H1 (cell line): ENCODE data around the gene CSNK1A1. TPM values are rescaled to one million over a fixed set of nuclear protein-coding genes. Genes with fewer than 3 reads are reported as not detected.

ENCODE experiments used
- CTCF ChIA-PET: fragments of 300-600 bp; sonication (Branson Sonifier 250); formaldehyde crosslinking; loops from one replicate; lab custom pipeline; 2021; ENCODE audit not compliant: partially characterized antibody; lab: Charles Lee
- POLR2A ChIA-PET: fragments of 300-600 bp; sonication (Branson Sonifier 250); formaldehyde crosslinking; loops from one replicate; lab custom pipeline; 2021; ENCODE audit warnings: inconsistent platforms; ENCODE audit not compliant: partially characterized antibody; lab: Charles Lee
- DNase-seq, 2 experiments: peaks; one replicate each; pipeline versions ENCODE4 v3.0.0 to v3.0.0-alpha.2; 2010 to 2022; ENCODE audit warnings: low spot score in 2 of 2, low read depth in 1 of 2, mixed read lengths in 1 of 2
- FAIRE-seq: peaks from 2 replicates; lab custom pipeline; 2011; peaks lifted over from hg19 to GRCh38; lab: Jason Lieb, UNC
- H2AFZ ChIP-seq: 2 replicates; pipeline ENCODE4 v1.8.1; 2012; ENCODE audit warnings: low read length, inconsistent platforms
- H2AK5ac ChIP-seq: 2 replicates; pipeline ENCODE4 v1.6.1; 2013; ENCODE audit warnings: low read depth, low read length
- H2BK120ac ChIP-seq: replicated peaks from 2 replicates; pipeline ENCODE3; 2013; ENCODE audit warnings: low read depth, low read length, inconsistent platforms
- H2BK12ac ChIP-seq: 2 replicates; pipeline ENCODE4 v1.6.1; 2013; ENCODE audit warnings: low read depth, low read length
- H2BK15ac ChIP-seq: 2 replicates; pipeline ENCODE4 v1.6.1; 2013; ENCODE audit warnings: low read length
- H2BK20ac ChIP-seq: 2 replicates; pipeline ENCODE4 v1.6.1; 2013; ENCODE audit warnings: low read length
- H2BK5ac ChIP-seq: 2 replicates; pipeline ENCODE4 v1.6.1; 2013; ENCODE audit warnings: low read depth, low read length
- H3K14ac ChIP-seq: 2 replicates; pipeline ENCODE4 v1.6.1; 2013; ENCODE audit warnings: inconsistent platforms; ENCODE audit not compliant: insufficient read length
- H3K18ac ChIP-seq: 2 replicates; pipeline ENCODE4 v1.6.1; 2013; ENCODE audit warnings: low read length; ENCODE audit errors: extremely low read depth
- H3K23ac ChIP-seq: 2 replicates; pipeline ENCODE4 v1.6.1; 2013; ENCODE audit warnings: inconsistent platforms; ENCODE audit not compliant: insufficient read length
- H3K23me2 ChIP-seq: 2 replicates; pipeline ENCODE4 v1.6.1; 2013; ENCODE audit warnings: low read depth, low read length
- H3K27ac ChIP-seq: 2 replicates; pipeline ENCODE4 v1.6.1; 2011; ENCODE audit warnings: low read depth, low read length, inconsistent platforms
- H3K27me3 ChIP-seq, 4 experiments: replicated peaks in 1 of 4; 1 replicate in 1 of 4; 2 replicates in 3 of 4; pipeline versions ENCODE4 v1.6.1 to v1.8.1; 2011 to 2013; ENCODE audit warnings: low read length in 3 of 4, mild to moderate bottlenecking in 3 of 4, inconsistent platforms in 2 of 4, mixed read lengths in 2 of 4, moderate library complexity in 1 of 4; ENCODE audit not compliant: control insufficient read depth in 3 of 4, insufficient read depth in 3 of 4; ENCODE audit errors: extremely low read depth in 1 of 4
- H3K36me3 ChIP-seq, 4 experiments: 2 replicates each; pipeline versions ENCODE4 v1.6.1 to v1.8.1; 2011 to 2013; ENCODE audit warnings: mild to moderate bottlenecking in 4 of 4, low read length in 3 of 4, moderate library complexity in 2 of 4, control low read depth in 1 of 4, inconsistent platforms in 1 of 4; ENCODE audit not compliant: insufficient read depth in 4 of 4, control insufficient read depth in 2 of 4
- H3K4ac ChIP-seq: replicated peaks from 2 replicates; pipeline ENCODE3; 2013; ENCODE audit warnings: low read length, low read depth, mixed read lengths, inconsistent platforms; ENCODE audit not compliant: insufficient read length
- H3K4me1 ChIP-seq, 4 experiments: replicated peaks in 1 of 4; 1 replicate in 1 of 4; 2 replicates in 3 of 4; pipeline versions ENCODE4 v1.6.1 to v1.8.1; 2011 to 2013; ENCODE audit warnings: low read length in 3 of 4, inconsistent platforms in 2 of 4, mixed read lengths in 1 of 4; ENCODE audit not compliant: insufficient read depth in 4 of 4, control insufficient read depth in 3 of 4
- H3K4me2 ChIP-seq, 2 experiments: 2 replicates each; pipeline versions ENCODE4 v1.6.1 to v1.8.1; 2011 to 2013; ENCODE audit warnings: low read depth in 2 of 2, low read length in 2 of 2, control low read depth in 1 of 2, inconsistent platforms in 1 of 2, mild to moderate bottlenecking in 1 of 2; ENCODE audit not compliant: insufficient read depth in 1 of 2
- H3K4me3 ChIP-seq, 4 experiments: fragments of 200-600, 300-600 bp in 1 of 4; sonication (generic), shearing (Covaris generic), sonication (Bioruptor Twin) in 1 of 4; 2 replicates each; pipeline versions ENCODE4 v1.5.1 to v1.8.1; 2011 to 2016; ENCODE audit warnings: low read length in 4 of 4, low read depth in 3 of 4, control low read depth in 2 of 4, inconsistent platforms in 2 of 4, mild to moderate bottlenecking in 2 of 4, mixed read lengths in 1 of 4, moderate library complexity in 1 of 4; ENCODE audit not compliant: insufficient read depth in 2 of 4; ENCODE audit errors: extremely low read depth in 1 of 4
- H3K56ac ChIP-seq: replicated peaks from 2 replicates; pipeline ENCODE3; 2013; ENCODE audit warnings: low read depth, mild to moderate bottlenecking, mixed read lengths, low read length, inconsistent platforms; ENCODE audit not compliant: insufficient read length
- H3K79me1 ChIP-seq: 2 replicates; pipeline ENCODE4 v1.6.1; 2013; ENCODE audit warnings: low read depth, low read length, control low read depth
- H3K79me2 ChIP-seq, 2 experiments: 2 replicates each; pipeline versions ENCODE4 v1.6.1 to v1.8.1; 2012 to 2013; ENCODE audit warnings: low read length in 2 of 2, mild to moderate bottlenecking in 2 of 2, inconsistent platforms in 1 of 2; ENCODE audit not compliant: insufficient read depth in 2 of 2, control insufficient read depth in 1 of 2
- H3K9ac ChIP-seq, 4 experiments: replicated peaks in 1 of 4; 1 replicate in 1 of 4; 2 replicates in 3 of 4; pipeline versions ENCODE4 v1.6.1 to v1.8.1; 2011 to 2013; ENCODE audit warnings: low read depth in 3 of 4, low read length in 3 of 4, control low read depth in 2 of 4, mild to moderate bottlenecking in 2 of 4, moderate library complexity in 2 of 4, inconsistent platforms in 1 of 4; ENCODE audit errors: extremely low read depth in 1 of 4
- H3K9me3 ChIP-seq, 2 experiments: 2 replicates each; pipeline versions ENCODE4 v1.6.1 to v1.8.1; 2012 to 2013; ENCODE audit warnings: mild to moderate bottlenecking in 2 of 2, moderate library complexity in 2 of 2, control low read depth in 1 of 2, inconsistent platforms in 1 of 2, low read depth in 1 of 2, low read length in 1 of 2, mixed read lengths in 1 of 2; ENCODE audit not compliant: insufficient read depth in 2 of 2
- H4K20me1 ChIP-seq, 2 experiments: replicated peaks in 1 of 2; 2 replicates each; pipeline versions ENCODE3 to v1.8.1; 2011 to 2013; ENCODE audit warnings: inconsistent platforms in 2 of 2, low read length in 2 of 2, mild to moderate bottlenecking in 1 of 2; ENCODE audit not compliant: insufficient read depth in 2 of 2, control insufficient read depth in 1 of 2
- H4K5ac ChIP-seq: 2 replicates; pipeline ENCODE4 v1.6.1; 2013; ENCODE audit warnings: low read length, low read depth, mixed read lengths, inconsistent platforms; ENCODE audit not compliant: insufficient read length
- H4K8ac ChIP-seq: 2 replicates; pipeline ENCODE4 v1.8.0; 2013; ENCODE audit warnings: mild to moderate bottlenecking, moderate library complexity, low read length, inconsistent platforms; ENCODE audit not compliant: insufficient read depth; ENCODE audit errors: extremely low read depth
- H4K91ac ChIP-seq: replicated peaks from 2 replicates; pipeline ENCODE3; 2013; ENCODE audit warnings: low read length, mixed read lengths, inconsistent platforms; ENCODE audit not compliant: insufficient read length
- BCL11A ChIP-seq, 2 experiments: IDR thresholded peaks; one replicate each; pipeline ENCODE4 v1.6.1; 2011; ENCODE audit warnings: low read depth in 2 of 2, low read length in 2 of 2, mild to moderate bottlenecking in 2 of 2
- BRCA1 ChIP-seq: IDR thresholded peaks from 2 replicates; pipeline ENCODE4 v1.6.1; 2012; ENCODE audit warnings: low read depth, low read length, improper control_type of control experiment
- CBX8 ChIP-seq: fragments of 300-800, 300-1000 bp; sonication (generic); IDR thresholded peaks from 2 replicates; pipeline ENCODE4 v1.7.1; 2016; ENCODE audit warnings: low read depth, low read length, borderline replicate concordance
- CREB1 ChIP-seq: IDR thresholded peaks from 2 replicates; pipeline ENCODE4 v1.6.1; 2012; ENCODE audit warnings: inconsistent platforms
- KDM4A ChIP-seq: IDR thresholded peaks from one replicate; pipeline ENCODE4 v1.7.1; 2012; ENCODE audit warnings: low read depth, mild to moderate bottlenecking, moderate library complexity, low read length, inconsistent platforms; ENCODE audit not compliant: severe bottlenecking
- RAD21 ChIP-seq, 2 experiments: IDR thresholded peaks in 1 of 2; conservative IDR thresholded peaks in 1 of 2; 2 replicates each; pipeline ENCODE4 v1.6.1; 2011; ENCODE audit warnings: low read depth in 2 of 2, low read length in 2 of 2, improper control_type of control experiment in 1 of 2, inconsistent platforms in 1 of 2, mild to moderate bottlenecking in 1 of 2, moderate library complexity in 1 of 2
- SRF ChIP-seq: IDR thresholded peaks from 2 replicates; pipeline ENCODE4 v1.6.1; 2011; ENCODE audit warnings: mild to moderate bottlenecking, low read depth, low read length, moderate library complexity
- TAF7 ChIP-seq: optimal IDR thresholded peaks from 2 replicates; pipeline ENCODE3; 2011; ENCODE audit warnings: low read depth, mild to moderate bottlenecking, inconsistent platforms, low read length, moderate library complexity, borderline replicate concordance
- WGBS, 2 experiments: shearing (Covaris generic) in 1 of 2; methylation state at CpG; one replicate each; pipeline versions ENCODE4 v1.1.6 to v1.1.7; 2013 to 2015; ENCODE audit warnings: low lambda C conversion rate in 2 of 2, mixed read lengths in 2 of 2, inconsistent platforms in 1 of 2, low coverage in 1 of 2, missing lambda C conversion rate in 1 of 2; ENCODE audit not compliant: insufficient replicate concordance in 2 of 2, insufficient coverage in 1 of 2, insufficient read length in 1 of 2; ENCODE audit errors: extremely low coverage in 1 of 2, missing lambda C conversion rate in 1 of 2; 5-methylcytosine and 5-hydroxymethylcytosine counted together
- polyA plus RNA-seq, 7 experiments: library from polyadenylated mRNA; depleted of rRNA in 3 of 7; stranded (reverse) in 5 of 7; unstranded in 2 of 7; fragments of >200 nt in 5 of 7; fragments of 200-250 nt in 2 of 7; gene quantifications; 1 replicate in 5 of 7; 2 replicates in 1 of 7; 4 replicates in 1 of 7; pipeline versions ENCODE4 v1.2.1 to v1.2.3, GENCODE V29; 2011 to 2013; ENCODE audit warnings: missing spikeins in 2 of 7, mixed read lengths in 2 of 7
- total RNA-seq: library from RNA; stranded (reverse); fragmentation: NEBNext Ultra II Directional; extraction: Animal tissue kit (Norgen Biotek cat#: 25700); gene quantifications from 2 replicates; pipeline ENCODE4 v1.2.1, GENCODE V29; 2021
- TF ChIP-seq, protein P1 (sequence below): IDR thresholded peaks from 2 replicates; pipeline ENCODE4 v1.6.1; 2012; ENCODE audit warnings: inconsistent platforms

CSNK1A1 gene
- total and polyA plus RNA-seq, 2 of the 8 experiments (the other 6 are each of a cell fraction or from before 2014, with no cell fraction given), result 61.2 to 244 TPM

DNA sequence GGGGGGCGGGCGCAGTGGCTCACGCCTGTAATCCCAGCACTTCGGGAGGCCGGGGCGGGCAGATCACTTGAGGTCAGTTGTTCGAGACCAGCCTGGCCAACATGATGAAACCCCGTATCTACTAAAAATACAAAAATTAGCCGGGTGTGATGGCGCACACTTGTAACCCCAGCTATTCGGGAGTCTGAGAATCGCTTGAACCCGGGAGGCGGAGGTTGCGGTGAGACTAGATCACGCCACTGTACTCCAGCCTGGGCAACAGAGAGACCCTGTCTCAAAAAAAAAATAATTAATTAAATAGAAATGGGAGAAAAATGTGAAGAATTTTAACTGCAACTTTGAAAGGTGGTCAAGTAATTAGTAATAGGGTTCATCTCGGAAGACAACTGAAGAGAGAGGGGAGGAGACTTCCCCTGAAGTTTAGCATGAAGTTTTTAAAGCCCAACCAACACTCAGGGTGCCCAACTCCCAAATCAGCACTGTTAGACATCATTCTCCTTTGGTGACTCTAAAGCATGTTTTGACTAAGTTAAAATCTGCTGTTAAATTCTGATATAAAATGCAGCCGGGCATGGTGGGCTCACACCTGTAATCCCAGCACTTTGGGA lies 1.4 kb upstream of the CSNK1A1 start:
- no peak overlapping the region for H2BK20ac ChIP-seq
- peaks cover 0 to 25% (median 5%) of the 10 kb centered on the region in 4 experiments; a peak in 3 of 8 replicates for H3K36me3 ChIP-seq
- H3K4ac ChIP-seq, result no peak overlapping the region
- H4K8ac ChIP-seq, result no peak overlapping the region
- no peaks in the 10 kb centered on the region for H3K79me1 ChIP-seq
- peak in 1 of 2 experiments; percentile 39 for DNase-seq
- H3K18ac ChIP-seq, result no peak overlapping the region
- H4K5ac ChIP-seq, result no peak overlapping the region
- H3K56ac ChIP-seq, result no peak overlapping the region
- no peak overlapping the region for H2BK120ac ChIP-seq
- H3K79me2 ChIP-seq, result peaks cover 32 to 35% of the 10 kb centered on the region in 2 experiments
- H3K4me2 ChIP-seq, result peak overlapping the region; percentile 23 to 96
- H4K91ac ChIP-seq, result no peak overlapping the region
- H2BK12ac ChIP-seq, result no peak overlapping the region
- H3K27ac ChIP-seq, result no peak overlapping the region
- H4K20me1 ChIP-seq, result no peaks in the 10 kb centered on the region
- peaks cover 0 to 1% (median 0%) of the 10 kb centered on the region in 4 experiments; a peak in 2 of 7 replicates for H3K4me1 ChIP-seq
- H3K23me2 ChIP-seq, result peaks cover 11% of the 10 kb centered on the region; the same call in 1 of the 2 replicates
- H3K14ac ChIP-seq, result no peak overlapping the region
- FAIRE-seq, result no peak
- ChIA-PET CTCF (interaction anchor here (0.7 to 16.3 kb wide), 11 partner anchors 9 to 145 kb away, joined by 3 to 174 read pairs (median 5); no protein-coding TSS in a partner anchor), POLR2A (interaction anchor here (1.5 to 11.0 kb wide), 6 partner anchors 10 to 194 kb away, joined by 3 to 65 read pairs (median 22); no protein-coding TSS in a partner anchor)
- no peak overlapping the region for H2BK15ac ChIP-seq
- H3K23ac ChIP-seq, result no peak overlapping the region
- H2AFZ ChIP-seq, result no peak overlapping the region
- H3K9ac ChIP-seq, result peak overlapping the region in 1 of 4 experiments; percentile 19; a peak in 1 of 7 replicates
- H3K9me3 ChIP-seq, result no peaks in the 10 kb centered on the region
- 85% methylated on average over 18 of the region's 18 CpGs; no CpG with 5 or more reads in 1 of the 2 experiments for WGBS, 2 experiments
- H3K27me3 ChIP-seq, result no peaks in the 10 kb centered on the region
- no peak overlapping the region for H2BK5ac ChIP-seq
- peak overlapping the region; percentile 40; the same call in 1 of the 2 replicates for H2AK5ac ChIP-seq
- peak overlapping the region in 2 of 4 experiments; percentile 99 to 100; a peak in 2 of 8 replicates for H3K4me3 ChIP-seq
- TF ChIP-seq RAD21 (IDR thresholded peaks at IDR 0.05 in 1 of 2, conservative IDR thresholded peaks at IDR 0.05 in 1 of 2; ENCODE audit: low read depth in 2 of 2, low read length in 2 of 2) (no peak), CREB1 (no peak), BRCA1 (no peak), TAF7 (no peak), CBX8 (no peak), BCL11A (IDR thresholded peaks at IDR 0.05; ENCODE audit: low read depth in 2 of 2, low read length in 2 of 2) (no peak), KDM4A (no peak), SRF (no peak)
- TF ChIP-seq, protein P1, sequence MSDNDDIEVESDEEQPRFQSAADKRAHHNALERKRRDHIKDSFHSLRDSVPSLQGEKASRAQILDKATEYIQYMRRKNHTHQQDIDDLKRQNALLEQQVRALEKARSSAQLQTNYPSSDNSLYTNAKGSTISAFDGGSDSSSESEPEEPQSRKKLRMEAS, result no peak
